ENCODE results near the gene CHMP4B.

The CHMP4B gene

DNA sequence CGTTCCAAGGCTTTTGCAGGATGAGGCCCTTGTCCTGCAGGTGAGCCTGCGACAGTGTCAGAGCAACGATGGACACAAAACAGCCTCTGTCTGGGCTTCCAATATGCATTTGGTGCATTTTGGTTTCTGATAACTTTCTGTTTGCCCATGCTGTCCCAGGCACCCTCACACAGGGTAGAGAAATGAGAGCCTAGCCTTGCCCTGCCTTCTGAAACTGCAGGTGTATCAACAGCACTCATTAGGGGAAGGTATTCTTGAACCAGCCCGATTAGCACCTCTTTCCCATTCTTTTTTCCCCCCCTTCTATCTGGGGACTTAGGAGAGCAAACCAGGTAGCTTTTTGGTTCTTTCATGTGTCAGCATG is 30.3 kb downstream of the CHMP4B start:
- no peak for DNase-seq

DNA sequence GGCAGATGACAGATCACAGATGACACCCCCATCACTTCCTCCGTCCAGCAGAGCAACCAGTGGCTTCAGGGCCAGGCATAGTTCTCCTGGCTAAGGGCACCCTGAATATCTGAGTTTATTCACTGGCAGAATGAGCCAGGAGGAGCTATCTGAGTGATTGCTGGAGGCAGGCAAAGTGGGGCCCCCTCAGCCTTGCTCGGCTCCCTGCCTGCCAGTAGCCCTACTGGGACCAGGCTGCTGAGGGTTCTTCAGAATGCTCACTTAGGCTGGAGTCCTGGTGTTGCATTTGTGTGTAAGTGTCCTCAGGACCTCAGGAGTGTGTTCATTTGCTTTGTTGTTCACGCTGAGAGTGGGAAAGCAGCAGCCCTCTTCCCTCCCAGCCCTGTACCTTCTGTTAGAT is 31.2 kb downstream of the CHMP4B start:
- DNase-seq, result no peak

GRCh38 chr20:33843050-33843449 is 31.9 kb downstream of the CHMP4B start:
- DNase-seq, result no peak

- DNase-seq, result no peak
These were observed 32.7 kb downstream of the CHMP4B start for GRCh38 chr20:33843854-33844253.

DNA sequence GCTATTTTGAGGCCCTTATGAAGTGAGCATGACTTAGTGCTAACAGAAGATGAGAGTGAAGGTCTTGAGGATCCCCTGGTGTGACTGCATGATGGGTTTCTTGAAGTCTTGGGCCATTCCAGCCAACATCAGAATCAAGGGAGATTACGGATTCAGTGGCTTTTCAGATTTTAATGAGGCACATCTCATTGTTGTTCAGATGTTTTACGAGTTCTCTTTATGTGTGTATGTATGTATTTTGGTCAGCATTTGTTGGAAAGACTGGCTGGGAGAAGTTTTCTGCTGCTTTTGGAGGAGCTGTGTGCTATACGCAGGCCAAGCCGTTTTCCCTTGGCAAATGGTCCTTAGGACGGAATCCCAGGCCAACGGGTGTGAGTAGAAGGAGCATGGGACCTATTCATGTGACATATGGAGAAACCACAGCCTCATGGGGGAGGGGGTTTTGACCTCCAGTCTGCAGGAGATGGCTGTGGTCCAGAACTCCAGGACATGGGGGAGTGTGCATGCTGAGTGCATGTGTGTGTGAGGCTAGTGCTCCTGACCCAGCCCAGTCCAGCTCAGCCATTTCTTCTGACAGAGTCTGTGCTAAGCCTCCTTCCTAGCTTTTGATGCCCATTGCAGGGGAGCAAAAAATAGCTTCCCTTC is 35.3 kb downstream of the CHMP4B start:
- DNase-seq, result no peak

GRCh38 chr20:33847006-33847405 is 35.9 kb downstream of the CHMP4B start:
- DNase-seq, result no peak

DNA sequence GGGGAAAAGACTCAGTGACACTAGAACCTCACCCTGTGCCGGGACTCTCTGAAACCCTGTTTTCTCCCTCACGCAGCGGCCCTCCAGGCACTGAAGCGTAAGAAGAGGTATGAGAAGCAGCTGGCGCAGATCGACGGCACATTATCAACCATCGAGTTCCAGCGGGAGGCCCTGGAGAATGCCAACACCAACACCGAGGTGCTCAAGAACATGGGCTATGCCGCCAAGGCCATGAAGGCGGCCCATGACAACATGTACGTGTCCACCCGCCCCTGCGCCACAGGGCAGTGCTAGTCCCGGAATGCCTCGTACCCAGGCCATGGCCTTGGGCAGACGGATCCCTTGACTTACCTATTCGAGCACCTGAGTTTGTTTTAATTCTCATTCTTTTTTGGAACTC is 37.2 kb downstream of the CHMP4B start:
- no peak for DNase-seq

DNA sequence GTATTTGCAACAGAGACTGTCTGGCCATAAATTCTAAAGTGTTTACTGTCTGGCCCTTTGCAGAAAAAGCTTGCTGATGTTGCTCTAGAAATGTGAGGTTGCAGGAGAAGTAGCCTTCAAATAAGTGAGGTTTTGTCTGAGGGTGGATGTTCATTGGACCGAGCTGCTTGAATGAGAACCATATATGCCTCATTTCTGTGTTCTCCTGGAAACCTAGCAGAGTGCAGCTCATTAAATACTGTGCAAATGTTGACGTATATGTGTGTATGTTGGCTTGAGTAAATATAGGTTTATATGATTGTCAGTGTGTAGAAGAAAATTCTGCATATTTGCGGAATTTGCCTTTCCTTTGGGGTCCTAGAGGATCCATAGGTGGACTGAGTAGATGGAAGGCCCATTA is 39.0 kb downstream of the CHMP4B start:
- no peak for DNase-seq

DNA sequence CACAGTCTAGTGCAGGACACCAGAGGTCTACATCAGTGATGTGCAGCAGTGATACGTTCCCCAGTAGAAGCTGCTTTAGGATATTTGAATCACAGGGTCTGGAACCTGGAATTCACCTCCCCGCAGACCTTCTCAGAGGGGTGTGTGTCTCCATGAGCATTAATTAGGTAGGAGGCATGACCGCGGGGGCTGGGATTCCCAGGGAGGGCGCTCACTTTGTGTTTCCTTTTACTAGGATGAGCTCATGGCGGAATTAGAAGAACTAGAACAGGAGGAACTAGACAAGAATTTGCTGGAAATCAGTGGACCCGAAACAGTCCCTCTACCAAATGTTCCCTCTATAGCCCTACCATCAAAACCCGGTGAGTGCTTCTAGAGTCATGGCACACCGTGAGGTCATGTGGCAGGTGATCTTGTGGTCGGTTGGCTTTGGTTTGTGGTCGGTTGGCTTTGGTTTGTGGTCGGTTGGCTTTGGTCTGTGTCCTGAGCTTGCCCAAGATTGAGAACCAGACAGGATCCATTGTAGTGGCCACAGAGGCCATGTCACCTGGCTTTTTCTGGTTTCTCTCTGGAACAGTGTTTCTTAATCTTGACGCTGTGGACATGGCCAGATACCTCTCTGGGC is 40.8 kb downstream of the CHMP4B start:
- no peak for DNase-seq

DNA sequence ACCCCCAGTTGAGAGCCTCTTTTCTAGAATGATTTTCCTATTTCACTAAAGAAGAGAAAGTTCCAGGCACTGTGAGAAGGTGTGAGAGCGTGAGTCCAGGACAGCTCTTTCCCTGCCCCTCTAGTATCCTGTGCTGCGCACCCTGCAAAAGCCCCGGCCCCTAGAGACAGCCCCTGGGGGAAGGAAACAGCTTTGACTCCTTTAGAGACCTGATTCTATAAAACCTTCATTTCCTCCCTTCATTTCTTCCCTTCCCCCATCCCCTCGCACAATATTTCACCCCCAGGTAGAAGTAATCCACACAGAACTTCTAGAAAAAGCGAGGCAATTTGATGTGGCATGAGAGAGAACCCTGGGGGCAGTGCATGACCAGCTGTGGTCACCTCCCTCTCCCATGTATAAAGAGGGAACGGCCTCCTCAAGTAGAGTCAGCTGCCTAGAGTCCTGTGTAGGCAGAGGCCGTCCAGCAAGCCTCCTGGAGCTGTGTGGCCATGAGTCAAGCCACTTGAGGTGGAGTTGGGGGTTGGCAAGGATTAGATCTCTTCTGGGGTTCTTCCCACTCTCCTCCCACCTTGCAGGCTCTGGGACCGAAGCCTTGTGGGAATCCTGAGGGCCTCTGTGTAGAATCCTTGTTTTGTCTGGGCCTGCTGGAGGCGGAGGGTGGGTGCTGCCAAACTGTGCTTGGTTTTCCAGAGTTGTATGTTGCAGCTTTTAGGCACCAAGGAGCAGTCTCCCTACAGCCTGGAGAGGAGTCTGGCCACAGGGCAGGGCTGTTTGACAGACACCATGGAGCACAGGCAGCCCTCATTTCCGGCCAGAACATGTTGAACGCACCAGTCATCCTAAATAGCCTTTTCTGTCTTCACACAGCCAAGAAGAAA is 41.7 kb downstream of the CHMP4B start:
- DNase-seq, result no peak

GRCh38 chr20:33853507-33853813 is 42.3 kb downstream of the CHMP4B start:
- DNase-seq, result no peak

DNA sequence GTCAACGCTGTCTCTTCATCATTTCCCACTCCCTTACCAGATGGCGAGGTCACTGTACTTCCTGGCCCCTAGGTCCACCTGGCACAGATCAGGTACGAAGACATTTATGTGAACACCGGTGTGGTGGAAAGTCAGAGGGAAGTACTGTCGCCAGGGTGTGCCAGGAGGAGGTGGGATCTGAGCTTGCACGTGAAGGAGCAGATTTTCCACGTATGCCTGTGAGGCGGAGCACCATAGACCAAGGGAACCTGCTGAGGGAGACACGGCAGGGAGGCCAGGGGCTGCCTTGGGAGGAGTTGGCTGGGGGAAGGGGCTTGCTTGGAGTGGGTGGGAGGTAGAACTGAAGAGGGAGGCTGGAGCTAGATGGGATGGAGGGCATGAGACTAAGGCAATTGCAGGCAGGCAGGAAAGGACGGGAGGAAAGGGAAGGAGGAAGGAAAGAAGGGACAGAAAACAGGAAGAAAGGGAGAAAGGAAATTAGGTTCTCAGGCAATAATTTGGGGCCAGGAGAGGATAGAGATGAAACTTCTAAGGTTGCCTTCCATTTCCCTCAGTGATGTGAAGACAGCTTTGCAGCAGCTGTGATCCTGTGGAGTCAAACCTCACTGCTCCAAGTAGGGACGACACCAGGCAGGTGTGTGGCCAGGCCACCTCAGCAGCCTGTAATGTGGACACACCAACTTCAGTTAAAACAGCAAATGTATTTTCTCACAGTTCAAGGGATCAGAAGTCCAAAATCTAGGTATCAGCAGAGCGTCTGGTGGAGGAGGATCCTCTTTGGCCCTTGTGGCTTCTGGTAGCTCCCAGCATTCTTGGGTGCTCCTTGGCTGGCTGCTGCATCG is 46.8 kb downstream of the CHMP4B start:
- DNase-seq, result no peak

DNA sequence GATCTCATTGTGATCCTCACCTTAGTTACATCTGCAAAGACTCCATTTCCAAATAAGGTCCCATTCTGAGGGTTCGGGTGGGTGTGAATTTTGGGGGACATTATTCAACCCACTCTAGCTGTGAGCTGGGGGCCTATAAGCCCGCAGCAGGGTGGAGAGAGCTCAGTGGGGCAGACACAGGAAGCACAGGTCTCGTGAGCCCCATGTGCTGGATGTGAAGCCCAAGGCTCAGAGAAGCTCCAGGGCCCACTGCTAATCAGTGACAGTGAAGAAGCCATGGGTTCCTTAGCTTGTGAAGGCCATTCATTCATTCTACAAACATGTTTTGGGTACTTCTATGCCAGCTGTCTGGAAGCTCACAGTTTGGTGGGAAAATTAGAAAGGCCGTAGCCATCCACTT is 47.5 kb downstream of the CHMP4B start:
- DNase-seq, result no peak

GRCh38 chr20:33859157-33859695 is 48.1 kb downstream of the CHMP4B start:
- no peak for DNase-seq

DNA sequence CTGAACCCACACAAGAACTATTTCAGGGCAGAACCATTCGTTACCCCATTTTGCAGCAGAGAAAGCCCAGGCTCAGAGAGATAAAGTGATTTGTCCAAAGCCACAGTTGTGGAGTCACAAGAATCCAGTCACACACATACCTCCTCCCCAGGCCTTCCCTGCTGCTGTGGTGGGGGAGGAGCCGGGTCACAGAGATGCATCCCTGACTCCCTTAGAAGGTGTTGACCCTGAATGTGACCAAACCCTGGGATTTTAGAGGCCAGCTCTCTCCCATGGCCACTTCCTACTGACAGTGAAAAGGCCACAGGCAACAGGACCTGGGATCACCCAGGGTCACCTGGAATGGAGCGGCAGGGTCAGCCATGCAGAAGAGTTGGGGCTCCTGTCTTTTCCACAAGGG is 48.6 kb downstream of the CHMP4B start:
- no peak for DNase-seq

GRCh38 chr20:33861458-33861857 is 50.3 kb downstream of the CHMP4B start:
- DNase-seq, result no peak

- DNase-seq, result no peak
These were observed 51.7 kb downstream of the CHMP4B start for GRCh38 chr20:33862709-33863403.

- DNase-seq, result no peak
These were observed 52.5 kb downstream of the CHMP4B start for GRCh38 chr20:33863440-33864323.

DNA sequence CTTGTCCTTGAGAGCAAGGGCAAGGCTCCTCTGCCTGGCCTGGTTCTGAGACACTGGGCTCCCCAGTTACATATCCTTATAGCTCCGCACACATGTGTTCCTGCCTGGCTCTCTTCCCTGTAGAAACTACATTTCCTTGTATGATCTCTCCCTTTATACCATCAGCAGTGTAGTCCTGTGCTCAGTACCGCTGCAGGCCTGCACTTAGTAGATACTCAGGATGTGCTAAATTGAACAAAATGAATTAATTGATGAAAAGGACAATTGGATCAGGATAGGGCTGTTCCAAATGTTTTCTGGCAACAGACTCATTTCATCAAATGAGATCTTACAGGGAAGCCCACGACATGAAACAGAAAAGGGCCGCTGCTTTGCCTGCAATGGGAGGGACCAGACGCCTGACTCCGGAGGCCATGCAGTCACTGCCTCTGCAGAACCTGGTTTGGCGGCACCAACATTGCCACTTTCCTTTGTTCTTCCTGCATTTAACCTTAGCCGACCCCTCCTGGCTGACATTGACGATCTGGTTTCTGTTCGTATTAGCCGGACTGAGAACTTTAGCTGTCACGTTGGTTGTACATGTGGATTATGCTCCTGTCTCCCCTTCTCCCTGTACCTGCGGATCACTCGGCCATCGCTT is 53.3 kb downstream of the CHMP4B start:
- no peak for DNase-seq

DNA sequence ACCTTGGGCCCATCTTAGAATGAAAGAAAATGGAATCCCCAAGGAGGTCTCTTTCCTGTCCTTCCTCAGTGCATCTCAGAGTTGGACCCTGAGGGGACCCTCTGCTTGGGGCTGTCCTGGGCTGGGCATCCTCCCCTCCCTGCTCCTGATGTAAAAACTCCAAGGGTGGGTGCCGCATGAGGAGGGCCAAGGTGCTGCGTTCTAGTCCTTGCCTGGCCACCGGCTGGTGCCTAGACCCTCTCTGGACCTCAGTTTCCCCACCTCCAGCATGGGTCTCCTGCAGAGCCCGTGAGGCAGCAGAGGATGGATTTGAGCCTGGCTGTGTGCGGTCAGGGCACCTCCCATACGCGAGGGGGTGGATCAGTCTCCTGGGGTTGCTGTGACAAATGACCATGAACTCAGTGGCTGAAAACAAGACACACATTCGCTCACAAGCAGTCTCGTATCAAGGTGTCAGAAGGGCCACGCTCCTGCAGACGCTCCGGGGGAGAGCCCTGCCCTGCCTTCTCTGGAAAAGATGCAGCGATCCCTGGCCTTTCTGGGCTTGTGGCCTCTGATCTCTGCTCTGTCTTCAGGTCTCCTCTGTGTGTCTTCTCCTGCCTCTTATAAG is 54.7 kb downstream of the CHMP4B start:
- no peak for DNase-seq

Data from cortex of kidney (tissue), 1 donor.